Measurements from ENCODE around the gene LRRC28. TPM values are rescaled to one million over a fixed set of nuclear protein-coding genes. Genes with fewer than 3 reads are reported as not detected.

The LRRC28 gene
- total and polyA plus RNA-seq, 2 of the 4 experiments (the other 2 are of a cell fraction): 12.7 to 21.1 TPM

DNA sequence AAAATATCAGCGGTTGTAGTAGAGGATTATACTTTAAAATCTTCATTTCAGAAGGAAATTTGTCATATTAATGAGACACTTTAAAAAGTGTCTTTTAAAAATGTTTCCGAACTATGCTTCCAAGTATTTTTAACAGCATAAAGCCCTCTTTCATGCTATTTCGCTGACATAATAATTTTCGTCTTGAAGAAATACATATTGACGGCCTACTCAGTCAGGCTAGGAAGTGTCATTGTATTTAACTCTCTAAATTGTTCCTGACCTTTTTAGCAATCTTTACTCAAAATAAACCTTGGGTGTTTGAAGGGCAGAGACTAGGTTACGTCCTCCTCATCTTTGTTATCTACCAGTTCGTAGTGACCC is 806 bp upstream of the LRRC28 start:
- POLR2A ChIA-PET (ENCODE audit: unreplicated experiment): no interaction called here
- no peaks in the 10 kb centered on the region for H4K20me1 ChIP-seq (ENCODE audit: insufficient read depth, low read length)
- H3K36me3 ChIP-seq (ENCODE audit: control insufficient read depth, insufficient read depth, low read length): no peaks in the 10 kb centered on the region
- no TSS peak for BruUV-seq (replicated peaks)
- H3K4me1 ChIP-seq (ENCODE audit: control insufficient read depth, insufficient read depth, low read length): peaks cover 5% of the 10 kb centered on the region
- no CpG with 5 or more reads among the region's 7 CpGs for WGBS, 2 experiments (ENCODE audit: extremely low coverage in 2 of 2, insufficient read length in 1 of 2)
- dilution Hi-C loops (cut with HindIII; ENCODE audit: low sequenced_read_pairs, unreplicated experiment) (no loop called here), in situ Hi-C loops (cut with MboI; ENCODE audit: low sequenced_read_pairs) (loop anchor here (25.0 kb wide), 2 partner anchors 862 to 1337 kb away; no protein-coding TSS in a partner anchor), intact Hi-C loops (cut with micrococcal nuclease) (no loop called here)
- peak overlapping the region; percentile 90 for H4K91ac ChIP-seq (ENCODE audit: insufficient read depth, low read depth, low read length)
- peaks cover 3 to 35% of the 10 kb centered on the region in 2 experiments; a peak in 2 of 4 replicates for H3K79me1 ChIP-seq (ENCODE audit: low read depth in 1 of 2, low read length in 2 of 2)
- H3K14ac ChIP-seq (replicated peaks; ENCODE audit: low read depth, low read length): peak overlapping the region; percentile 97
- peak overlapping the region; percentile 95 for H3K56ac ChIP-seq (ENCODE audit: extremely low read depth, insufficient read depth, low read length)
- peak overlapping the region; percentile 87 for H2AK5ac ChIP-seq (ENCODE audit: low read depth, low read length)
- H3K4me3 ChIP-seq (ENCODE audit: insufficient read depth, low read depth, low read length): peak overlapping the region; percentile 97
- H3K27ac ChIP-seq (ENCODE audit: insufficient read depth, low read length): peak overlapping the region; percentile 79
- H2BK15ac ChIP-seq (ENCODE audit: low read depth, low read length): peak overlapping the region; percentile 60; the same call in 1 of the 3 replicates
- H2AFZ ChIP-seq (replicated peaks; ENCODE audit: low read length, poor library complexity): peak overlapping the region; percentile 87
- H4K8ac ChIP-seq (ENCODE audit: low read depth in 2 of 2, low read length in 2 of 2): peak overlapping the region; percentile 97 to 98
- H3K23ac ChIP-seq (ENCODE audit: low read depth, low read length): peak overlapping the region; percentile 92
- peak overlapping the region; percentile 93 for H3K4ac ChIP-seq (ENCODE audit: low read depth, low read length)
- CTCF ChIA-PET: no interaction called here
- peak overlapping the region; percentile 100 for H3K4me2 ChIP-seq (ENCODE audit: low read depth, low read length)
- H2BK120ac ChIP-seq (ENCODE audit: low read depth, low read length): peak overlapping the region; percentile 23; the same call in 1 of the 2 replicates
- TF ChIP-seq CEBPB (IDR thresholded peaks at IDR 0.05; ENCODE audit: low read depth, low read length) (no peak), MAFK (IDR thresholded peaks at IDR 0.05; ENCODE audit: low read depth, low read length) (peak; percentile 54; the same call in 1 of the 2 replicates)
- no peaks in the 10 kb centered on the region for H3K27me3 ChIP-seq (ENCODE audit: control insufficient read depth, insufficient read depth, low read length)
- H2BK5ac ChIP-seq (ENCODE audit: low read depth, low read length, poor library complexity, severe bottlenecking): peak overlapping the region; percentile 81
- H3K9me1 ChIP-seq (ENCODE audit: insufficient read depth, low read length): no peaks in the 10 kb centered on the region
- peak overlapping the region; percentile 69; the same call in 1 of the 2 replicates for H3K18ac ChIP-seq (ENCODE audit: low read depth, low read length)
- H3K9me3 ChIP-seq (ENCODE audit: control insufficient read depth, insufficient read depth, low read length): no peaks in the 10 kb centered on the region
- no peak for ATAC-seq (ENCODE audit: low read depth)
- H2BK20ac ChIP-seq (ENCODE audit: low read depth, low read length): no peak overlapping the region
- peak overlapping the region; percentile 91 for H2AK9ac ChIP-seq (replicated peaks; ENCODE audit: low read depth, low read length, poor library complexity)
- peak overlapping the region; percentile 99 for H4K5ac ChIP-seq (ENCODE audit: low read depth, low read length)
- DNase-seq: no peak
- H3K9ac ChIP-seq (ENCODE audit: low read depth, low read length): peak overlapping the region; percentile 94
